HepG2 (cell line): ENCODE results near the gene ALG8. TPM values are rescaled to one million over a fixed set of nuclear protein-coding genes. Genes with fewer than 3 reads are reported as not detected.

ENCODE experiments used
- ELF3 ChIP-seq: IDR thresholded peaks from 2 replicates; pipeline ENCODE4 v1.6.1; 2016; ENCODE audit warnings: missing genetic modification reagents, missing compliant biosample characterization
- ESRRA ChIP-seq: sonication (generic); formaldehyde crosslinking; IDR thresholded peaks from 2 replicates; pipeline ENCODE4 v1.5.1; 2020; ENCODE audit warnings: mild to moderate bottlenecking, low read depth, missing genetic modification reagents
- HNRNPUL1 ChIP-seq: fragments of 200-400 bp; formaldehyde crosslinking; IDR thresholded peaks from 2 replicates; pipeline ENCODE4 v1.6.1; 2017; ENCODE audit warnings: low read depth, mild to moderate bottlenecking, low read length, moderate library complexity
- KDM6A ChIP-seq: IDR thresholded peaks from 2 replicates; pipeline ENCODE4 v1.6.1; 2016; ENCODE audit warnings: low read depth
- MIXL1 ChIP-seq: IDR thresholded peaks from 2 replicates; pipeline ENCODE4 v1.6.1; 2016
- NFATC3 ChIP-seq: sonication (generic); formaldehyde crosslinking; IDR thresholded peaks from 2 replicates; pipeline ENCODE4 v1.5.1; 2020; ENCODE audit warnings: mild to moderate bottlenecking, missing genetic modification reagents
- NFIC ChIP-seq: IDR thresholded peaks from 2 replicates; pipeline ENCODE4 v1.6.1; 2012; ENCODE audit warnings: mild to moderate bottlenecking, low read length, inconsistent platforms
- PITX1 ChIP-seq: sonication (generic); formaldehyde crosslinking; IDR thresholded peaks from 2 replicates; pipeline ENCODE4 v1.5.1; 2020; ENCODE audit warnings: mild to moderate bottlenecking, missing genetic modification reagents
- SAP130 ChIP-seq: IDR thresholded peaks from 2 replicates; pipeline ENCODE4 v1.6.1; 2016; ENCODE audit warnings: low read depth
- SOX13 ChIP-seq, 3 experiments: fragments of 450-650 bp in 1 of 3; sonication (generic) in 1 of 3; formaldehyde crosslinking in 1 of 3; IDR thresholded peaks in 2 of 3; conservative IDR thresholded peaks in 1 of 3; 2 replicates each; pipeline versions ENCODE4 v1.5.0 to v1.6.1; 2016 to 2020; ENCODE audit warnings: antibody characterized with exemption in 1 of 3, mild to moderate bottlenecking in 1 of 3, missing compliant biosample characterization in 1 of 3, missing genetic modification reagents in 1 of 3, moderate library complexity in 1 of 3
- TBX3 ChIP-seq: fragments of 450-650 bp; IDR thresholded peaks from 2 replicates; pipeline ENCODE4 v1.6.1; 2017; ENCODE audit warnings: antibody characterized with exemption, mild to moderate bottlenecking, inconsistent platforms, borderline replicate concordance
- ZMAT3 ChIP-seq: sonication (generic); formaldehyde crosslinking; conservative IDR thresholded peaks from 2 replicates; pipeline ENCODE4 v1.7.0; 2021; ENCODE audit warnings: missing genetic modification reagents
- ZNF746 ChIP-seq: sonication (generic); formaldehyde crosslinking; IDR thresholded peaks from 2 replicates; pipeline ENCODE4 v1.8.0; 2022; ENCODE audit warnings: mild to moderate bottlenecking, missing genetic modification reagents
- polyA plus RNA-seq, 8 experiments: library from polyadenylated mRNA; depleted of rRNA in 3 of 8; stranded (reverse) in 7 of 8; unstranded in 1 of 8; fragments of >200 nt; fragmentation: Illumina TruSeq in 4 of 8; extraction: Trizol in 4 of 8; gene quantifications; 2 replicates each; pipeline versions ENCODE4 v1.2.1 to v1.2.3, GENCODE V29; 2011 to 2016; ENCODE audit warnings: low read depth in 4 of 8, missing spikeins in 1 of 8, mixed read lengths in 1 of 8; ENCODE audit not compliant: insufficient read depth in 1 of 8
- total RNA-seq, 5 experiments: library from RNA; depleted of rRNA; stranded (reverse); fragments of >200 nt; fragmentation: Illumina TruSeq; extraction: Trizol; gene quantifications; 2 replicates each; pipeline ENCODE4 v1.2.3, GENCODE V29; 2016; ENCODE audit warnings: low read depth in 1 of 5
- TF ChIP-seq, protein P1 (sequence below): sonication (generic); formaldehyde crosslinking; IDR thresholded peaks from 2 replicates; pipeline ENCODE4 v1.4.0; 2020; ENCODE audit warnings: missing genetic modification reagents
- TF ChIP-seq, protein P2 (sequence below): sonication (generic); formaldehyde crosslinking; IDR thresholded peaks from 2 replicates; pipeline ENCODE4 v1.5.0; 2020; ENCODE audit warnings: mild to moderate bottlenecking, missing genetic modification reagents, borderline replicate concordance
- TF ChIP-seq, protein P3 (sequence below): IDR thresholded peaks from 2 replicates; pipeline ENCODE4 v1.6.1; 2016; ENCODE audit warnings: low read depth, missing genetic modification reagents, missing compliant biosample characterization

Gene ALG8
- total and polyA plus RNA-seq, 2 of the 13 experiments (the other 11 are each of a cell fraction or from before 2014, with no cell fraction given) = 75.8 to 88.0 TPM

DNA sequence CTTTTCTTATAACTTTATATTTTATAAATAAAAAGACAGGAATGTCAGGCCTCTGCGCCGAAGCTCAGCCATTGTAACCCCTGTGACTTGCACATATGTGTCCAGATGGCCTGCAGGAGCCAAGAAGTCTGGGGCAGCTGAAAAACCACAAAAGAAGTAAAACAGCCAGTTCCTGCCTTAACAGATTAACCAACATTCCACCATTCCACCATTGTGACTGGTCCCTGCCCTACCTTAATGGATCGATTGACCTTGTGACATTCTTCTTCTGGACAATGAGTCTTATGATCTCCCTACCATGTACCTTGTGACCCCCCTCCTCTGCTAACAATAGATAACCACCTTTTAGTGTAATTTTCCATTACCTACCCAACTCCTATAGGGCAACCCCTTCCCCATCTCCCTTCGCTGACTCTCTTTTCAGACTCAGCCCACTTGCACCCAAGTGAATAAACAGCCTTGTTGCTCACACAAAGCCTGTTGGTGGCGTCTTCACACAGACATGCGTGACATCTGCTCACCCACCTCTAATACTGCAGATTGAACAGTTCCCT, 52.8 kb downstream of the ALG8 start (continued):
- TF ChIP-seq TBX3 = peak; percentile 40; the same call in 1 of the 2 replicates
- peak; percentile 78; the same call in 1 of the 2 replicates for TF ChIP-seq ESRRA (CRISPR knock-in tag)
- TF ChIP-seq, protein P1, sequence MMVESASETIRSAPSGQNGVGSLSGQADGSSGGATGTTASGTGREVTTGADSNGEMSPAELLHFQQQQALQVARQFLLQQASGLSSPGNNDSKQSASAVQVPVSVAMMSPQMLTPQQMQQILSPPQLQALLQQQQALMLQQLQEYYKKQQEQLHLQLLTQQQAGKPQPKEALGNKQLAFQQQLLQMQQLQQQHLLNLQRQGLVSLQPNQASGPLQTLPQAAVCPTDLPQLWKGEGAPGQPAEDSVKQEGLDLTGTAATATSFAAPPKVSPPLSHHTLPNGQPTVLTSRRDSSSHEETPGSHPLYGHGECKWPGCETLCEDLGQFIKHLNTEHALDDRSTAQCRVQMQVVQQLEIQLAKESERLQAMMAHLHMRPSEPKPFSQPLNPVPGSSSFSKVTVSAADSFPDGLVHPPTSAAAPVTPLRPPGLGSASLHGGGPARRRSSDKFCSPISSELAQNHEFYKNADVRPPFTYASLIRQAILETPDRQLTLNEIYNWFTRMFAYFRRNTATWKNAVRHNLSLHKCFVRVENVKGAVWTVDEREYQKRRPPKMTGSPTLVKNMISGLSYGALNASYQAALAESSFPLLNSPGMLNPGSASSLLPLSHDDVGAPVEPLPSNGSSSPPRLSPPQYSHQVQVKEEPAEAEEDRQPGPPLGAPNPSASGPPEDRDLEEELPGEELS = peak; percentile 88
- 0 out of 2 replicates have a peak, but pooled peaks have one; percentile 38 for TF ChIP-seq ZMAT3 (CRISPR knock-in tag)
- TF ChIP-seq ELF3 (CRISPR knock-in tag) = peak; percentile 85
- TF ChIP-seq, protein P2, sequence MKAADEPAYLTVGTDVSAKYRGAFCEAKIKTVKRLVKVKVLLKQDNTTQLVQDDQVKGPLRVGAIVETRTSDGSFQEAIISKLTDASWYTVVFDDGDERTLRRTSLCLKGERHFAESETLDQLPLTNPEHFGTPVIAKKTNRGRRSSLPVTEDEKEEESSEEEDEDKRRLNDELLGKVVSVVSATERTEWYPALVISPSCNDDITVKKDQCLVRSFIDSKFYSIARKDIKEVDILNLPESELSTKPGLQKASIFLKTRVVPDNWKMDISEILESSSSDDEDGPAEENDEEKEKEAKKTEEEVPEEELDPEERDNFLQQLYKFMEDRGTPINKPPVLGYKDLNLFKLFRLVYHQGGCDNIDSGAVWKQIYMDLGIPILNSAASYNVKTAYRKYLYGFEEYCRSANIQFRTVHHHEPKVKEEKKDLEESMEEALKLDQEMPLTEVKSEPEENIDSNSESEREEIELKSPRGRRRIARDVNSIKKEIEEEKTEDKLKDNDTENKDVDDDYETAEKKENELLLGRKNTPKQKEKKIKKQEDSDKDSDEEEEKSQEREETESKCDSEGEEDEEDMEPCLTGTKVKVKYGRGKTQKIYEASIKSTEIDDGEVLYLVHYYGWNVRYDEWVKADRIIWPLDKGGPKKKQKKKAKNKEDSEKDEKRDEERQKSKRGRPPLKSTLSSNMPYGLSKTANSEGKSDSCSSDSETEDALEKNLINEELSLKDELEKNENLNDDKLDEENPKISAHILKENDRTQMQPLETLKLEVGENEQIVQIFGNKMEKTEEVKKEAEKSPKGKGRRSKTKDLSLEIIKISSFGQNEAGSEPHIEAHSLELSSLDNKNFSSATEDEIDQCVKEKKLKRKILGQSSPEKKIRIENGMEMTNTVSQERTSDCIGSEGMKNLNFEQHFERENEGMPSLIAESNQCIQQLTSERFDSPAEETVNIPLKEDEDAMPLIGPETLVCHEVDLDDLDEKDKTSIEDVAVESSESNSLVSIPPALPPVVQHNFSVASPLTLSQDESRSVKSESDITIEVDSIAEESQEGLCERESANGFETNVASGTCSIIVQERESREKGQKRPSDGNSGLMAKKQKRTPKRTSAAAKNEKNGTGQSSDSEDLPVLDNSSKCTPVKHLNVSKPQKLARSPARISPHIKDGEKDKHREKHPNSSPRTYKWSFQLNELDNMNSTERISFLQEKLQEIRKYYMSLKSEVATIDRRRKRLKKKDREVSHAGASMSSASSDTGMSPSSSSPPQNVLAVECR (CRISPR knock-in tag) = peak; percentile 42; the same call in 1 of the 2 replicates
- peak; percentile 88 for TF ChIP-seq PITX1 (CRISPR knock-in tag)
- peak; percentile 76; the same call in 1 of the 2 replicates for TF ChIP-seq NFATC3
- peak; percentile 83 for TF ChIP-seq SAP130 (CRISPR knock-in tag)
- TF ChIP-seq NFIC = peak; percentile 81
- TF ChIP-seq, protein P3, sequence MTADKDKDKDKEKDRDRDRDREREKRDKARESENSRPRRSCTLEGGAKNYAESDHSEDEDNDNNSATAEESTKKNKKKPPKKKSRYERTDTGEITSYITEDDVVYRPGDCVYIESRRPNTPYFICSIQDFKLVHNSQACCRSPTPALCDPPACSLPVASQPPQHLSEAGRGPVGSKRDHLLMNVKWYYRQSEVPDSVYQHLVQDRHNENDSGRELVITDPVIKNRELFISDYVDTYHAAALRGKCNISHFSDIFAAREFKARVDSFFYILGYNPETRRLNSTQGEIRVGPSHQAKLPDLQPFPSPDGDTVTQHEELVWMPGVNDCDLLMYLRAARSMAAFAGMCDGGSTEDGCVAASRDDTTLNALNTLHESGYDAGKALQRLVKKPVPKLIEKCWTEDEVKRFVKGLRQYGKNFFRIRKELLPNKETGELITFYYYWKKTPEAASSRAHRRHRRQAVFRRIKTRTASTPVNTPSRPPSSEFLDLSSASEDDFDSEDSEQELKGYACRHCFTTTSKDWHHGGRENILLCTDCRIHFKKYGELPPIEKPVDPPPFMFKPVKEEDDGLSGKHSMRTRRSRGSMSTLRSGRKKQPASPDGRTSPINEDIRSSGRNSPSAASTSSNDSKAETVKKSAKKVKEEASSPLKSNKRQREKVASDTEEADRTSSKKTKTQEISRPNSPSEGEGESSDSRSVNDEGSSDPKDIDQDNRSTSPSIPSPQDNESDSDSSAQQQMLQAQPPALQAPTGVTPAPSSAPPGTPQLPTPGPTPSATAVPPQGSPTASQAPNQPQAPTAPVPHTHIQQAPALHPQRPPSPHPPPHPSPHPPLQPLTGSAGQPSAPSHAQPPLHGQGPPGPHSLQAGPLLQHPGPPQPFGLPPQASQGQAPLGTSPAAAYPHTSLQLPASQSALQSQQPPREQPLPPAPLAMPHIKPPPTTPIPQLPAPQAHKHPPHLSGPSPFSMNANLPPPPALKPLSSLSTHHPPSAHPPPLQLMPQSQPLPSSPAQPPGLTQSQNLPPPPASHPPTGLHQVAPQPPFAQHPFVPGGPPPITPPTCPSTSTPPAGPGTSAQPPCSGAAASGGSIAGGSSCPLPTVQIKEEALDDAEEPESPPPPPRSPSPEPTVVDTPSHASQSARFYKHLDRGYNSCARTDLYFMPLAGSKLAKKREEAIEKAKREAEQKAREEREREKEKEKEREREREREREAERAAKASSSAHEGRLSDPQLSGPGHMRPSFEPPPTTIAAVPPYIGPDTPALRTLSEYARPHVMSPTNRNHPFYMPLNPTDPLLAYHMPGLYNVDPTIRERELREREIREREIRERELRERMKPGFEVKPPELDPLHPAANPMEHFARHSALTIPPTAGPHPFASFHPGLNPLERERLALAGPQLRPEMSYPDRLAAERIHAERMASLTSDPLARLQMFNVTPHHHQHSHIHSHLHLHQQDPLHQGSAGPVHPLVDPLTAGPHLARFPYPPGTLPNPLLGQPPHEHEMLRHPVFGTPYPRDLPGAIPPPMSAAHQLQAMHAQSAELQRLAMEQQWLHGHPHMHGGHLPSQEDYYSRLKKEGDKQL (CRISPR knock-in tag) = peak; percentile 40; the same call in 1 of the 2 replicates
- peak; percentile 100 for TF ChIP-seq SOX13 (IDR thresholded peaks at IDR 0.05)
- TF ChIP-seq SOX13 (CRISPR knock-in tag; conservative IDR thresholded peaks at IDR 0.05 in 1 of 2, IDR thresholded peaks at IDR 0.05 in 1 of 2) = peak in 1 of 2 experiments; percentile 100; a peak in 2 of 4 replicates
- peak; percentile 56; the same call in 1 of the 2 replicates for TF ChIP-seq HNRNPUL1
- TF ChIP-seq MIXL1 (CRISPR knock-in tag) = peak; percentile 87
- TF ChIP-seq ZNF746 (CRISPR knock-in tag) = peak; percentile 30; the same call in 1 of the 2 replicates
- TF ChIP-seq KDM6A (CRISPR knock-in tag) = peak; percentile 77
